NCI-H2107 treated with DMSO at 0.1 percent for 48 hours (cell line): Measurements from ENCODE around the gene NYAP1.
"Not testable (repeated sequence)": the region's sequence is repeated elsewhere in the genome, so short reads cannot be mapped to it uniquely, and the experiment has no call there.

Experiments
- DNase-seq: peaks from one replicate; lab custom pipeline; 2025; ENCODE audit not compliant: unreplicated experiment; lab: John Stamatoyannopoulos, UW

NYAP1 gene

GRCh38 chr7:100541309-100541708, 57.6 kb downstream of the NYAP1 start:
- not testable (repeated sequence) for DNase-seq

- DNase-seq = no peak
These were observed 59.9 kb downstream of the NYAP1 start for GRCh38 chr7:100543586-100543985.

DNA sequence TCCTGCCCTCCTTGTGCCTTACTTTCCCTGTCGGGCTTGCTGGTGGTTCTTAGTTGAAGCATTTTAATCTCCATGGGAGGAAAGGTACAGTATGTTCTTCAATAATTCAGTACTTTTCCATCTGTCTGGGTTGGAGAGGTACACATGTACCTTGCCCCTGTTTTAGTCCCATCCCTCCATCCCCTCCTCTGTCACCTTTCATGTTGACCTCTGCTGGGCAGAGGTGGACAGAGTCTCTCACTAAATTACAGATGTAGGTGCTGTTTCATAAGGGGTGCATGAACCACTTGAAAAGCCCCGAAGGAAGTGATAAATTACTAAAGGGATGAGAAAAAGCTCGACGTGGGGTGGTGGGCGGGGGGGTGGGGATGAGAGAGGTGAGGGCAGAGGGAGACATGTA, 60.7 kb downstream of the NYAP1 start:
- no peak for DNase-seq
